HepG2 (cell line): ENCODE measurements around the gene LSM12. TPM values are rescaled to one million over a fixed set of nuclear protein-coding genes. Genes with fewer than 3 reads are reported as not detected.
A peak's percentile ranks its signal among the peaks of the same experiment; 100 is the strongest.

ENCODE experiments used
- BORCS8-MEF2B ChIP-seq: sonication (generic); formaldehyde crosslinking; IDR thresholded peaks from 2 replicates; pipeline ENCODE4 v1.8.0; 2022; ENCODE audit warnings: mild to moderate bottlenecking, missing genetic modification reagents
- BRD4 ChIP-seq: sonication (generic); formaldehyde crosslinking; IDR thresholded peaks from 2 replicates; pipeline ENCODE4 v1.4.0; 2020; ENCODE audit warnings: missing genetic modification reagents
- EZH2 ChIP-seq: conservative IDR thresholded peaks from 2 replicates; pipeline ENCODE4 v1.6.1; 2012; ENCODE audit warnings: mild to moderate bottlenecking, low read depth, low read length, moderate library complexity
- FOXA3 ChIP-seq: IDR thresholded peaks from 2 replicates; pipeline ENCODE4 v1.6.1; 2016; ENCODE audit warnings: missing genetic modification reagents, missing compliant biosample characterization
- GATA4 ChIP-seq: sonication (generic); IDR thresholded peaks from 2 replicates; pipeline ENCODE4 v1.6.1; 2016; ENCODE audit warnings: antibody characterized with exemption, low read depth, borderline replicate concordance
- RFX5 ChIP-seq: IDR thresholded peaks from 2 replicates; pipeline ENCODE4 v1.6.1; 2011; ENCODE audit warnings: low read depth, low read length, improper control_type of control experiment
- ZBTB7B ChIP-seq: sonication (generic); formaldehyde crosslinking; IDR thresholded peaks from 2 replicates; pipeline ENCODE4 v1.4.0; 2020; ENCODE audit warnings: missing genetic modification reagents
- ZIK1 ChIP-seq: sonication (generic); formaldehyde crosslinking; IDR thresholded peaks from 2 replicates; pipeline ENCODE4 v1.5.0; 2020; ENCODE audit warnings: mild to moderate bottlenecking, low read depth, missing genetic modification reagents, borderline replicate concordance
- ZNF30 ChIP-seq: sonication (generic); formaldehyde crosslinking; IDR thresholded peaks from 2 replicates; pipeline ENCODE4 v1.5.0; 2020; ENCODE audit warnings: mild to moderate bottlenecking, missing genetic modification reagents
- polyA plus RNA-seq, 8 experiments: library from polyadenylated mRNA; depleted of rRNA in 3 of 8; stranded (reverse) in 7 of 8; unstranded in 1 of 8; fragments of >200 nt; fragmentation: Illumina TruSeq in 4 of 8; extraction: Trizol in 4 of 8; gene quantifications; 2 replicates each; pipeline versions ENCODE4 v1.2.1 to v1.2.3, GENCODE V29; 2011 to 2016; ENCODE audit warnings: low read depth in 4 of 8, missing spikeins in 1 of 8, mixed read lengths in 1 of 8; ENCODE audit not compliant: insufficient read depth in 1 of 8
- total RNA-seq, 5 experiments: library from RNA; depleted of rRNA; stranded (reverse); fragments of >200 nt; fragmentation: Illumina TruSeq; extraction: Trizol; gene quantifications; 2 replicates each; pipeline ENCODE4 v1.2.3, GENCODE V29; 2016; ENCODE audit warnings: low read depth in 1 of 5
- TF ChIP-seq, protein P1 (sequence below): sonication (generic); formaldehyde crosslinking; IDR thresholded peaks from 2 replicates; pipeline ENCODE4 v1.4.0; 2020; ENCODE audit warnings: missing genetic modification reagents, borderline replicate concordance
- TF ChIP-seq, protein P2 (sequence below): sonication (generic); formaldehyde crosslinking; IDR thresholded peaks from 2 replicates; pipeline ENCODE4 v1.4.0; 2020; ENCODE audit warnings: mild to moderate bottlenecking, missing genetic modification reagents
- TF ChIP-seq, protein P3 (sequence below): sonication (generic); formaldehyde crosslinking; IDR thresholded peaks from 2 replicates; pipeline ENCODE4 v1.5.1; 2020; ENCODE audit warnings: missing genetic modification reagents, mild to moderate bottlenecking, borderline replicate concordance
- TF ChIP-seq, protein P4 (sequence below): sonication (generic); formaldehyde crosslinking; IDR thresholded peaks from 2 replicates; pipeline ENCODE4 v1.5.0; 2020; ENCODE audit warnings: mild to moderate bottlenecking, missing genetic modification reagents
- TF ChIP-seq, protein P5 (sequence below): sonication (generic); formaldehyde crosslinking; IDR thresholded peaks from 2 replicates; pipeline ENCODE4 v1.5.1; 2020; ENCODE audit warnings: mild to moderate bottlenecking, missing genetic modification reagents, moderate library complexity

LSM12 gene
- total and polyA plus RNA-seq, 2 of the 13 experiments (the other 11 are each of a cell fraction or from before 2014, with no cell fraction given), result 52.8 to 55.7 TPM

DNA sequence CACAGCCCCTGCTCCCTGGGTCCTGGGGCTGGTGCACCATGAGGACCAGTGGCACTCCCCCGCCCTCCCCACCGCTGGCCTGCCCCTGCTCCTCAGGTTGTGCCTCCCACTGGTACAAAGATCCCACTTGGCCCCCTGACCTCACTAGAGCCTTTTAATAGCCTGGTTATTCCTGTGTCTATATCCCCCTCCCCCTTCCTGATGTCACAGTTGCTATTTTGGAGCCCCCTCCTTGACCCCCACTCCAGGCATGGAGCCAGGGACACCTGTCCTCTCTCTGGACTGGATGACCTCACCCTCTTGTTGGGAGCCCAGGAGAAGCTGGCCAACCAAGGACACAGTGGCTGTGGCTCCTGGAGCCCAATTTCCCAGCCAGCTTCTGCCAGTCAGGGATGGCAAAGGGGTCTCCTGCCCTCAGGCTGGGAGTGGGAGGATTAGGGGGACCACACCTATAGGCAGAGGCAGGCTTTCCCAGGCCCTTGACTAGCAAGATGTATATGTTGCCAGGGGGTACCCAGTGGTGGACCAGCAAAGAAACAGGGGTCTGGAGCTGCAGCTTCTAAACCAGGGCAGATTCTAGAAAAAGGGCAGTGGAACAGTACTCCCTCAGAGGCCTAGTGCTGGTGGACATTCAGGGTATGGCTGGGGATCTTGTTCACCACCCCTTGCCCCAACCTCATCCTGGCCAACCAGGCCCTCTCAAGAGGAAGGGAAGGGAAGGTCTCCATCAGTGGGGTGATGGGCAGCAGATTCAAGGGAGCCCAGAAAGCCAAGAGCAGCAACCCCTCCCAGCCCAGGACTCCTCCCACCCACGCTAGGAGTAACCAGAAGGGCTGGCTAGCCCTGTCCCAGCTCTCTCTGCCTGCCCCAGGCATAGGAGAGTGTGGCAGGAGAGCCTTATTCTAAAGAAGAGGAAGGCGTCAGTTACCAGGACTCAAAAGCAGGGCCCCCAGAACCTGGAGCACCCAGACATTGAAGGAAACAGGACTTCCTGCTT lies 46.1 kb upstream of the LSM12 start (continued):
- TF ChIP-seq, protein P1, sequence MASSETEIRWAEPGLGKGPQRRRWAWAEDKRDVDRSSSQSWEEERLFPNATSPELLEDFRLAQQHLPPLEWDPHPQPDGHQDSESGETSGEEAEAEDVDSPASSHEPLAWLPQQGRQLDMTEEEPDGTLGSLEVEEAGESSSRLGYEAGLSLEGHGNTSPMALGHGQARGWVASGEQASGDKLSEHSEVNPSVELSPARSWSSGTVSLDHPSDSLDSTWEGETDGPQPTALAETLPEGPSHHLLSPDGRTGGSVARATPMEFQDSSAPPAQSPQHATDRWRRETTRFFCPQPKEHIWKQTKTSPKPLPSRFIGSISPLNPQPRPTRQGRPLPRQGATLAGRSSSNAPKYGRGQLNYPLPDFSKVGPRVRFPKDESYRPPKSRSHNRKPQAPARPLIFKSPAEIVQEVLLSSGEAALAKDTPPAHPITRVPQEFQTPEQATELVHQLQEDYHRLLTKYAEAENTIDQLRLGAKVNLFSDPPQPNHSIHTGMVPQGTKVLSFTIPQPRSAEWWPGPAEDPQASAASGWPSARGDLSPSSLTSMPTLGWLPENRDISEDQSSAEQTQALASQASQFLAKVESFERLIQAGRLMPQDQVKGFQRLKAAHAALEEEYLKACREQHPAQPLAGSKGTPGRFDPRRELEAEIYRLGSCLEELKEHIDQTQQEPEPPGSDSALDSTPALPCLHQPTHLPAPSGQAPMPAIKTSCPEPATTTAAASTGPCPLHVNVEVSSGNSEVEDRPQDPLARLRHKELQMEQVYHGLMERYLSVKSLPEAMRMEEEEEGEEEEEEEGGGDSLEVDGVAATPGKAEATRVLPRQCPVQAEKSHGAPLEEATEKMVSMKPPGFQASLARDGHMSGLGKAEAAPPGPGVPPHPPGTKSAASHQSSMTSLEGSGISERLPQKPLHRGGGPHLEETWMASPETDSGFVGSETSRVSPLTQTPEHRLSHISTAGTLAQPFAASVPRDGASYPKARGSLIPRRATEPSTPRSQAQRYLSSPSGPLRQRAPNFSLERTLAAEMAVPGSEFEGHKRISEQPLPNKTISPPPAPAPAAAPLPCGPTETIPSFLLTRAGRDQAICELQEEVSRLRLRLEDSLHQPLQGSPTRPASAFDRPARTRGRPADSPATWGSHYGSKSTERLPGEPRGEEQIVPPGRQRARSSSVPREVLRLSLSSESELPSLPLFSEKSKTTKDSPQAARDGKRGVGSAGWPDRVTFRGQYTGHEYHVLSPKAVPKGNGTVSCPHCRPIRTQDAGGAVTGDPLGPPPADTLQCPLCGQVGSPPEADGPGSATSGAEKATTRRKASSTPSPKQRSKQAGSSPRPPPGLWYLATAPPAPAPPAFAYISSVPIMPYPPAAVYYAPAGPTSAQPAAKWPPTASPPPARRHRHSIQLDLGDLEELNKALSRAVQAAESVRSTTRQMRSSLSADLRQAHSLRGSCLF (CRISPR knock-in tag), result no peak
- TF ChIP-seq ZBTB7B (CRISPR knock-in tag) (no peak), BORCS8-MEF2B (CRISPR knock-in tag) (peak; percentile 14; the same call in 1 of the 2 replicates), BRD4 (no peak), EZH2 (no peak), FOXA3 (CRISPR knock-in tag) (no peak), GATA4 (no peak), ZIK1 (no peak), RFX5 (no peak), ZNF30 (CRISPR knock-in tag) (no peak)
- TF ChIP-seq, protein P2, sequence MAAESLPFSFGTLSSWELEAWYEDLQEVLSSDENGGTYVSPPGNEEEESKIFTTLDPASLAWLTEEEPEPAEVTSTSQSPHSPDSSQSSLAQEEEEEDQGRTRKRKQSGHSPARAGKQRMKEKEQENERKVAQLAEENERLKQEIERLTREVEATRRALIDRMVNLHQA (CRISPR knock-in tag), result no peak
- TF ChIP-seq, protein P3, sequence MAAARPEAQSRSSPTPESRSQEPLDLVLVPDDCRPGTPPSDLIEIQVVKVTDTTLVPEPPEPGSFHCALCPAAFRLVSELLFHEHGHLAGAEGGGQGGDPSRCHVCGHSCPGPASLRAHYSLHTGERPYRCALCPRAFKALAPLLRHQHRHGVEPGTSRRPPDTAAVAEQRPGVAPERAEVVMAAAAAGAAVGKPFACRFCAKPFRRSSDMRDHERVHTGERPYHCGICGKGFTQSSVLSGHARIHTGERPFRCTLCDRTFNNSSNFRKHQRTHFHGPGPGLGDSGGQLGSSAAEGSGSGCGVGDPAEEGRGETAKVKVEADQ (CRISPR knock-in tag), result 0 out of 2 replicates have a peak, but pooled peaks have one; percentile 19
- TF ChIP-seq, protein P4, sequence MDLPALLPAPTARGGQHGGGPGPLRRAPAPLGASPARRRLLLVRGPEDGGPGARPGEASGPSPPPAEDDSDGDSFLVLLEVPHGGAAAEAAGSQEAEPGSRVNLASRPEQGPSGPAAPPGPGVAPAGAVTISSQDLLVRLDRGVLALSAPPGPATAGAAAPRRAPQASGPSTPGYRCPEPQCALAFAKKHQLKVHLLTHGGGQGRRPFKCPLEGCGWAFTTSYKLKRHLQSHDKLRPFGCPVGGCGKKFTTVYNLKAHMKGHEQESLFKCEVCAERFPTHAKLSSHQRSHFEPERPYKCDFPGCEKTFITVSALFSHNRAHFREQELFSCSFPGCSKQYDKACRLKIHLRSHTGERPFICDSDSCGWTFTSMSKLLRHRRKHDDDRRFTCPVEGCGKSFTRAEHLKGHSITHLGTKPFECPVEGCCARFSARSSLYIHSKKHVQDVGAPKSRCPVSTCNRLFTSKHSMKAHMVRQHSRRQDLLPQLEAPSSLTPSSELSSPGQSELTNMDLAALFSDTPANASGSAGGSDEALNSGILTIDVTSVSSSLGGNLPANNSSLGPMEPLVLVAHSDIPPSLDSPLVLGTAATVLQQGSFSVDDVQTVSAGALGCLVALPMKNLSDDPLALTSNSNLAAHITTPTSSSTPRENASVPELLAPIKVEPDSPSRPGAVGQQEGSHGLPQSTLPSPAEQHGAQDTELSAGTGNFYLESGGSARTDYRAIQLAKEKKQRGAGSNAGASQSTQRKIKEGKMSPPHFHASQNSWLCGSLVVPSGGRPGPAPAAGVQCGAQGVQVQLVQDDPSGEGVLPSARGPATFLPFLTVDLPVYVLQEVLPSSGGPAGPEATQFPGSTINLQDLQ, result 0 out of 2 replicates have a peak, but pooled peaks have one; percentile 19
- TF ChIP-seq, protein P5, sequence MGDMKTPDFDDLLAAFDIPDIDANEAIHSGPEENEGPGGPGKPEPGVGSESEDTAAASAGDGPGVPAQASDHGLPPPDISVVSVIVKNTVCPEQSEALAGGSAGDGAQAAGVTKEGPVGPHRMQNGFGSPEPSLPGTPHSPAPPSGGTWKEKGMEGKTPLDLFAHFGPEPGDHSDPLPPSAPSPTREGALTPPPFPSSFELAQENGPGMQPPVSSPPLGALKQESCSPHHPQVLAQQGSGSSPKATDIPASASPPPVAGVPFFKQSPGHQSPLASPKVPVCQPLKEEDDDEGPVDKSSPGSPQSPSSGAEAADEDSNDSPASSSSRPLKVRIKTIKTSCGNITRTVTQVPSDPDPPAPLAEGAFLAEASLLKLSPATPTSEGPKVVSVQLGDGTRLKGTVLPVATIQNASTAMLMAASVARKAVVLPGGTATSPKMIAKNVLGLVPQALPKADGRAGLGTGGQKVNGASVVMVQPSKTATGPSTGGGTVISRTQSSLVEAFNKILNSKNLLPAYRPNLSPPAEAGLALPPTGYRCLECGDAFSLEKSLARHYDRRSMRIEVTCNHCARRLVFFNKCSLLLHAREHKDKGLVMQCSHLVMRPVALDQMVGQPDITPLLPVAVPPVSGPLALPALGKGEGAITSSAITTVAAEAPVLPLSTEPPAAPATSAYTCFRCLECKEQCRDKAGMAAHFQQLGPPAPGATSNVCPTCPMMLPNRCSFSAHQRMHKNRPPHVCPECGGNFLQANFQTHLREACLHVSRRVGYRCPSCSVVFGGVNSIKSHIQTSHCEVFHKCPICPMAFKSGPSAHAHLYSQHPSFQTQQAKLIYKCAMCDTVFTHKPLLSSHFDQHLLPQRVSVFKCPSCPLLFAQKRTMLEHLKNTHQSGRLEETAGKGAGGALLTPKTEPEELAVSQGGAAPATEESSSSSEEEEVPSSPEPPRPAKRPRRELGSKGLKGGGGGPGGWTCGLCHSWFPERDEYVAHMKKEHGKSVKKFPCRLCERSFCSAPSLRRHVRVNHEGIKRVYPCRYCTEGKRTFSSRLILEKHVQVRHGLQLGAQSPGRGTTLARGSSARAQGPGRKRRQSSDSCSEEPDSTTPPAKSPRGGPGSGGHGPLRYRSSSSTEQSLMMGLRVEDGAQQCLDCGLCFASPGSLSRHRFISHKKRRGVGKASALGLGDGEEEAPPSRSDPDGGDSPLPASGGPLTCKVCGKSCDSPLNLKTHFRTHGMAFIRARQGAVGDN (CRISPR knock-in tag), result peak; percentile 70
